ENCODE data around the gene WDFY4.

GRCh38 chr10:48932831-48933664, 248.4 kb downstream of the WDFY4 start:
- TF ChIP-seq JUNB (IDR thresholded peaks at IDR 0.05; ENCODE audit: unreplicated experiment) (no peak), CTCF (conservative IDR thresholded peaks at IDR 0.05; ENCODE audit: low read depth in 2 of 2) (no peak), POLR2AphosphoS5 (IDR thresholded peaks at IDR 0.05; ENCODE audit: low read depth) (no peak), CREB1 (CRISPR knock-in tag; IDR thresholded peaks at IDR 0.05; ENCODE audit: low read depth) (no peak), REST (IDR thresholded peaks at IDR 0.05; ENCODE audit: unreplicated experiment) (no peak), ZNF462 (CRISPR knock-in tag; IDR thresholded peaks at IDR 0.05) (no peak), EZH2 (IDR thresholded peaks at IDR 0.05; ENCODE audit: low read depth, unreplicated experiment) (no peak), EZH2phosphoT487 (IDR thresholded peaks at IDR 0.05; ENCODE audit: unreplicated experiment) (no peak), ZNF114 (CRISPR knock-in tag; IDR thresholded peaks at IDR 0.05) (no peak), NANOG (IDR thresholded peaks at IDR 0.05; ENCODE audit: borderline replicate concordance) (no peak)
